Measurements from ENCODE around the gene OR5B3. TPM values are rescaled to one million over a fixed set of nuclear protein-coding genes. Genes with fewer than 3 reads are reported as not detected.

OR5B3 gene
- polyA plus RNA-seq, 1 donor (not counting 4 experiments of a cell fraction or from before 2014, with no cell fraction given) = not detected

GRCh38 chr11:58442136-58442535, 35.5 kb upstream of the OR5B3 start, which contains the start of gene OR5B12:
Gene OR5B12, minus strand, starts transcription at chr11:58442236. Its CDS starts 2,085 bp downstream, at chr11:58440151.
- Histone ChIP-seq H3K27me3 (ENCODE audit: control insufficient read depth, extremely low read depth, insufficient read depth, low read length) (peaks cover 5% of the 10 kb centered on the region), H3K9ac (ENCODE audit: control insufficient read depth, extremely low read depth, insufficient read depth, low read length) (no peak within 1 kb of the TSS), H3K9me3 (ENCODE audit: control insufficient read depth, low read depth, low read length) (no peaks in the 10 kb centered on the region), H3K9me1 (ENCODE audit: control insufficient read depth, extremely low read depth, insufficient read depth, low read length) (no peaks in the 10 kb centered on the region), H3K36me3 (ENCODE audit: control insufficient read depth in 2 of 2, extremely low read depth in 1 of 2, insufficient read depth in 2 of 2, low read length in 2 of 2) (no peaks in the 10 kb centered on the region), H2AFZ (ENCODE audit: control insufficient read depth, low read length) (no peak within 1 kb of the TSS), H3K4me2 (ENCODE audit: control insufficient read depth, extremely low read depth, insufficient read depth, low read depth, low read length) (no peak within 1 kb of the TSS), H3K79me2 (ENCODE audit: control insufficient read depth, insufficient read depth, low read length) (no peaks in the 10 kb centered on the region), H3K27ac (ENCODE audit: control insufficient read depth, insufficient read depth, low read length) (no peak within 1 kb of the TSS), H4K20me1 (ENCODE audit: control insufficient read depth, extremely low read depth, insufficient read depth, low read length) (no peaks in the 10 kb centered on the region), H3K4me3 (ENCODE audit: control insufficient read depth in 2 of 3, extremely low read depth in 1 of 3, insufficient read depth in 2 of 3, low read depth in 1 of 3, low read length in 3 of 3) (no peak within 1 kb of the TSS), H3K4me1 (ENCODE audit: control insufficient read depth, extremely low read depth, insufficient read depth, low read length) (no peaks in the 10 kb centered on the region)
- DNase-seq (ENCODE audit: low read depth, low spot score) (no peak), FAIRE-seq (no peak)
- no peak for TF ChIP-seq EZH2 (IDR thresholded peaks at IDR 0.05; ENCODE audit: low read length)
- TF ChIP-seq, protein P1, sequence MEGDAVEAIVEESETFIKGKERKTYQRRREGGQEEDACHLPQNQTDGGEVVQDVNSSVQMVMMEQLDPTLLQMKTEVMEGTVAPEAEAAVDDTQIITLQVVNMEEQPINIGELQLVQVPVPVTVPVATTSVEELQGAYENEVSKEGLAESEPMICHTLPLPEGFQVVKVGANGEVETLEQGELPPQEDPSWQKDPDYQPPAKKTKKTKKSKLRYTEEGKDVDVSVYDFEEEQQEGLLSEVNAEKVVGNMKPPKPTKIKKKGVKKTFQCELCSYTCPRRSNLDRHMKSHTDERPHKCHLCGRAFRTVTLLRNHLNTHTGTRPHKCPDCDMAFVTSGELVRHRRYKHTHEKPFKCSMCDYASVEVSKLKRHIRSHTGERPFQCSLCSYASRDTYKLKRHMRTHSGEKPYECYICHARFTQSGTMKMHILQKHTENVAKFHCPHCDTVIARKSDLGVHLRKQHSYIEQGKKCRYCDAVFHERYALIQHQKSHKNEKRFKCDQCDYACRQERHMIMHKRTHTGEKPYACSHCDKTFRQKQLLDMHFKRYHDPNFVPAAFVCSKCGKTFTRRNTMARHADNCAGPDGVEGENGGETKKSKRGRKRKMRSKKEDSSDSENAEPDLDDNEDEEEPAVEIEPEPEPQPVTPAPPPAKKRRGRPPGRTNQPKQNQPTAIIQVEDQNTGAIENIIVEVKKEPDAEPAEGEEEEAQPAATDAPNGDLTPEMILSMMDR (optimal IDR thresholded peaks at IDR 0.05 in 1 of 3, IDR thresholded peaks at IDR 0.05 in 1 of 3, conservative IDR thresholded peaks at IDR 0.05 in 1 of 3; ENCODE audit: extremely low read depth in 1 of 3, insufficient read depth in 2 of 3, low read length in 3 of 3) = no peak
- dilution Hi-C loops (cut with MboI; ENCODE audit: extremely low pct_ligation_motif_present, low sequenced_read_pairs) = no loop called here

DNA sequence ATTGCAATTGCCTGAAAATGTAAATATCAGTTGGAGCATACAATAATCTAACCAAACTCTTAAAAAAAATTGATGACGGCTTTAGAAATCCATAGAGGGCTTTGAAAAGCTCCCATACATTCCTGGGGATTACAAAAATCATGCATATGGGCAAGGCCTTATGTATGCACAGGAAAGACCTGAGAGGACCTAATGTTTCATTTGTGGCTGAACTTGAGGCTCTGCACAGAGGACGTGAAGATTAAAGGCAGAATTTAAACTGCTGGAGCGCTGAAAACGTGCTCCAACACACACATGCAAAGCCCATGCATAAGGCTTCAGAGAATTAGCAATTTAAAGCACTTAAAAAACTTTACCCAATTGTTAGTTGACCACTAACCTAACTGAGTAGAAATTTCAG, 31.8 kb upstream of the OR5B3 start:
- Histone ChIP-seq H3K9ac (ENCODE audit: control insufficient read depth, extremely low read depth, insufficient read depth, low read length) (no peak overlapping the region), H3K9me3 (ENCODE audit: control insufficient read depth, low read depth, low read length) (no peaks in the 10 kb centered on the region), H3K27ac (ENCODE audit: control insufficient read depth, insufficient read depth, low read length) (no peak overlapping the region), H3K79me2 (ENCODE audit: control insufficient read depth, insufficient read depth, low read length) (no peaks in the 10 kb centered on the region), H2AFZ (ENCODE audit: control insufficient read depth, low read length) (no peak overlapping the region), H3K36me3 (ENCODE audit: control insufficient read depth in 2 of 2, extremely low read depth in 1 of 2, insufficient read depth in 2 of 2, low read length in 2 of 2) (no peaks in the 10 kb centered on the region), H3K4me3 (ENCODE audit: control insufficient read depth in 2 of 3, extremely low read depth in 1 of 3, insufficient read depth in 2 of 3, low read depth in 1 of 3, low read length in 3 of 3) (no peak overlapping the region), H3K4me2 (ENCODE audit: control insufficient read depth, extremely low read depth, insufficient read depth, low read depth, low read length) (no peak overlapping the region), H3K27me3 (ENCODE audit: control insufficient read depth, extremely low read depth, insufficient read depth, low read length) (peaks cover 5% of the 10 kb centered on the region), H4K20me1 (ENCODE audit: control insufficient read depth, extremely low read depth, insufficient read depth, low read length) (no peaks in the 10 kb centered on the region), H3K4me1 (ENCODE audit: control insufficient read depth, extremely low read depth, insufficient read depth, low read length) (no peaks in the 10 kb centered on the region), H3K9me1 (ENCODE audit: control insufficient read depth, extremely low read depth, insufficient read depth, low read length) (no peaks in the 10 kb centered on the region)
- TF ChIP-seq, protein P1 (optimal IDR thresholded peaks at IDR 0.05 in 1 of 3, IDR thresholded peaks at IDR 0.05 in 1 of 3, conservative IDR thresholded peaks at IDR 0.05 in 1 of 3; ENCODE audit: extremely low read depth in 1 of 3, insufficient read depth in 2 of 3, low read length in 3 of 3) = no peak
- no peak for TF ChIP-seq EZH2 (IDR thresholded peaks at IDR 0.05; ENCODE audit: low read length)
- no peak for FAIRE-seq
- no peak for DNase-seq (ENCODE audit: low read depth, low spot score)
- dilution Hi-C loops (cut with MboI; ENCODE audit: extremely low pct_ligation_motif_present, low sequenced_read_pairs) = no loop called here

All from keratinocyte (primary cell).